ENCODE measurements around the gene SLC16A10. TPM values are rescaled to one million over a fixed set of nuclear protein-coding genes. Genes with fewer than 3 reads are reported as not detected.

The SLC16A10 gene
- polyA plus RNA-seq, 1 experiment = not detected

DNA sequence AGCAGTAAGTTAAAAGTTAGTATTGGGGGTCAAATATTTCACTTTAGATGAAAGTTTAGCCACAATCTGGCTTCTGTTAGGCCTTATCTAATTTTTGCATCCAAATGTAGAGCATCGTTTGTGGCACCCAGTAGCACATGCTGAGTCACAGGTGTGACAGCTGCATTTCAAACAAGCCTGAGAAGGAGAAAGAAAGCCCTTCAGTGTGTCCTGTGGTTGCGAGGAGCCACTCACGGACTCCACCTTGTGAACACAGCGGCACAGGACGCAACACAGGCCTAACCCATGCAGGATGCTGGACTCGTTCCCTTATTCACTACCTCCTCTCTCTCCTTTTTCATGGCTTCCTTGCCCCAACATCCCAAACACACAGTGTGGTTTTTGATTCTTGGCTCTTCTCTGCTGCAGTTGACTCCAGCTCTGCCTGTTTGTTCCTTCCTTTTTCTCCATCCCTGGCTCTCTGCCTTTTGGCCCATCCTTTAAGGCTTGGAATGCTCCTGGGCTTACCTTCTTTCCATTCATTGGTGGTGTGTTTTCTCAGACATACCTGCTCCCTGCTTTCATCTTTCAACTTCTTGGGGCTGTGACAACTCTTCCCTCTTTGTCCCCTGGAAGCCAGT is 124.2 kb downstream of the SLC16A10 start:
- ChIA-PET POLR2A (no interaction called here), CTCF (interaction anchor here (1.6 to 3.2 kb wide), 3 partner anchors 11 to 154 kb away, joined by 5 to 12 read pairs (median 6); a partner anchor contains a TSS)
- DNase-seq (ENCODE audit: low read depth) = no peak
- TF ChIP-seq, protein P1, sequence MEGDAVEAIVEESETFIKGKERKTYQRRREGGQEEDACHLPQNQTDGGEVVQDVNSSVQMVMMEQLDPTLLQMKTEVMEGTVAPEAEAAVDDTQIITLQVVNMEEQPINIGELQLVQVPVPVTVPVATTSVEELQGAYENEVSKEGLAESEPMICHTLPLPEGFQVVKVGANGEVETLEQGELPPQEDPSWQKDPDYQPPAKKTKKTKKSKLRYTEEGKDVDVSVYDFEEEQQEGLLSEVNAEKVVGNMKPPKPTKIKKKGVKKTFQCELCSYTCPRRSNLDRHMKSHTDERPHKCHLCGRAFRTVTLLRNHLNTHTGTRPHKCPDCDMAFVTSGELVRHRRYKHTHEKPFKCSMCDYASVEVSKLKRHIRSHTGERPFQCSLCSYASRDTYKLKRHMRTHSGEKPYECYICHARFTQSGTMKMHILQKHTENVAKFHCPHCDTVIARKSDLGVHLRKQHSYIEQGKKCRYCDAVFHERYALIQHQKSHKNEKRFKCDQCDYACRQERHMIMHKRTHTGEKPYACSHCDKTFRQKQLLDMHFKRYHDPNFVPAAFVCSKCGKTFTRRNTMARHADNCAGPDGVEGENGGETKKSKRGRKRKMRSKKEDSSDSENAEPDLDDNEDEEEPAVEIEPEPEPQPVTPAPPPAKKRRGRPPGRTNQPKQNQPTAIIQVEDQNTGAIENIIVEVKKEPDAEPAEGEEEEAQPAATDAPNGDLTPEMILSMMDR (IDR thresholded peaks at IDR 0.05; ENCODE audit: insufficient read depth, low read depth, low read length) = no peak
- Histone ChIP-seq H3K36me3 (ENCODE audit: control insufficient read depth, insufficient read depth, low read length) (no peaks in the 10 kb centered on the region), H3K4me3 (ENCODE audit: low read depth, low read length) (no peak overlapping the region), H3K27me3 (ENCODE audit: control insufficient read depth, insufficient read depth, low read length) (0 out of 2 replicates have a peak, but pooled peaks cover 1% of the 10 kb centered on the region)

DNA sequence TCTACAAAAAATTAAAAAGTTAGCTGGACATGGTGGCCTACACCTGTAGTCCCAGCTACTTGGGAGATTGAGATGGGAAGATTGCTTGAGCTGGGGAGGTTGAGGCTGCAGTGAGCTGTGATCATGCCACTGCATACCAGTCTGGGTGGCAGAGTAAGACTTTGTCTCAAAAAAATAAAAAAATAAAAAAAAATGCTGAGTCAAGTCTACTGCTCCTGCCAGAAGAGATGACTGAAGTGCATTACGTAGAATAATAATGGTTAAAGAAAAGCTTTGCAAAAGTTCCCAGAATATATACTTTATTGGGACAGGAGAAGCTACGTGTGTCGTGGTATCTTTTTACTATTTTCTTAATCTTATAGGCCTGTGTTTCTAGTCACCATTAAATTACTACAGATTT is 125.3 kb downstream of the SLC16A10 start:
- no peak for DNase-seq (ENCODE audit: low read depth)
- Histone ChIP-seq H3K36me3 (ENCODE audit: control insufficient read depth, insufficient read depth, low read length) (no peaks in the 10 kb centered on the region), H3K4me3 (ENCODE audit: low read depth, low read length) (no peak overlapping the region), H3K27me3 (ENCODE audit: control insufficient read depth, insufficient read depth, low read length) (0 out of 2 replicates have a peak, but pooled peaks cover under 1% of the 10 kb centered on the region)
- ChIA-PET CTCF (interaction anchor here (0.8 to 1.6 kb wide), 5 partner anchors 15 to 201 kb away, joined by 4 to 5 read pairs (median 5); a partner anchor contains a TSS), POLR2A (no interaction called here)
- TF ChIP-seq, protein P1 (IDR thresholded peaks at IDR 0.05; ENCODE audit: insufficient read depth, low read depth, low read length) = no peak

DNA sequence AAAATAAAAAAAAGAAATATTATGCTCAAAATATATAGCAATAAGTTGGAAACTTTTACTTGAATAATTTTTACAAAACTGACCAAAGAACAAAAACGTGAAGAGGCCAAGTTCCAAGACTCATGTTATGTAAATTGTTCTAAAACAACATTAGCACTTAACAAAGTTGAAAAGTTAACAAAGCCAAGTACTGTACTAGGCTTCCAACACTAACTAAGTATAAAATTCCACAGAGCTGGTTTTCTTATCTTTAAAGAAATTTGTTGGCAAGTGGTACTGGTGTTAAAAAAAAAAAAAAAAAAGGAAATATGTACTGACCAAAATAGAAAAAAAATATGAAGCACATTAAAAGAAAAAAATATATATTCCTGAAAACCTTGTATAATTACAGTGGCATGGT is 127.8 kb downstream of the SLC16A10 start:
- ChIA-PET CTCF (interaction anchor here (0.5 to 1.0 kb wide), 2 partner anchors 12 to 223 kb away, joined by 4 to 6 read pairs; no protein-coding TSS in a partner anchor), POLR2A (no interaction called here)

DNA sequence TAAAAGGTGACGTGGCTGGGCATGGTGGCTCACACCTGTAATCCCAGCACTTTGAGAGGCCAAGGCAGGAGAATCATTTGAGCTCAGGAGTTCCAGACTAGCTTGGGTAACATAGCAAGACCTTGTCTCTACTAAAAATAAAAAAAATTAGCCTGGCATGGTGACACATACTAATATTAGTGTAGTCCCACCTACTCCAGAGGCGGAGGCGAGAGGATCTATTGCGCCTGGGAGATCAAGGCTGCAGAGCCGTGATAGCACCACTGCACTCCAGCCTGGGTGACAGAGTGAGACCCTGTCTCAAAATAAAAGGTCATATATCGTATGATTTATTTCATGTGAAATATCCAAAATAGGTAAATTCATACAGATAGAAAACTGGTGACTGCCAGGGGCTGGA is 132.5 kb downstream of the SLC16A10 start:
- no peak overlapping the region for H3K4me3 ChIP-seq (ENCODE audit: low read depth, low read length)
- DNase-seq (ENCODE audit: low read depth) = no peak
- ChIA-PET CTCF (interaction anchor here (4.2 kb wide), 1 partner anchor 11 kb away, joined by 23 read pairs; no protein-coding TSS in a partner anchor), POLR2A (no interaction called here)
- H3K27me3 ChIP-seq (ENCODE audit: control insufficient read depth, insufficient read depth, low read length) = no peaks in the 10 kb centered on the region
- H3K36me3 ChIP-seq (ENCODE audit: control insufficient read depth, insufficient read depth, low read length) = no peaks in the 10 kb centered on the region
- TF ChIP-seq, protein P1 (IDR thresholded peaks at IDR 0.05; ENCODE audit: insufficient read depth, low read depth, low read length) = no peak

More for the DNA sequence above, 127.8 kb downstream of the SLC16A10 start:
- no peak overlapping the region for H3K4me3 ChIP-seq (ENCODE audit: low read depth, low read length)
- no peak for DNase-seq (ENCODE audit: low read depth)
- H3K27me3 ChIP-seq (ENCODE audit: control insufficient read depth, insufficient read depth, low read length) = no peaks in the 10 kb centered on the region
- H3K36me3 ChIP-seq (ENCODE audit: control insufficient read depth, insufficient read depth, low read length) = no peaks in the 10 kb centered on the region
- TF ChIP-seq, protein P1 (IDR thresholded peaks at IDR 0.05; ENCODE audit: insufficient read depth, low read depth, low read length) = no peak

DNA sequence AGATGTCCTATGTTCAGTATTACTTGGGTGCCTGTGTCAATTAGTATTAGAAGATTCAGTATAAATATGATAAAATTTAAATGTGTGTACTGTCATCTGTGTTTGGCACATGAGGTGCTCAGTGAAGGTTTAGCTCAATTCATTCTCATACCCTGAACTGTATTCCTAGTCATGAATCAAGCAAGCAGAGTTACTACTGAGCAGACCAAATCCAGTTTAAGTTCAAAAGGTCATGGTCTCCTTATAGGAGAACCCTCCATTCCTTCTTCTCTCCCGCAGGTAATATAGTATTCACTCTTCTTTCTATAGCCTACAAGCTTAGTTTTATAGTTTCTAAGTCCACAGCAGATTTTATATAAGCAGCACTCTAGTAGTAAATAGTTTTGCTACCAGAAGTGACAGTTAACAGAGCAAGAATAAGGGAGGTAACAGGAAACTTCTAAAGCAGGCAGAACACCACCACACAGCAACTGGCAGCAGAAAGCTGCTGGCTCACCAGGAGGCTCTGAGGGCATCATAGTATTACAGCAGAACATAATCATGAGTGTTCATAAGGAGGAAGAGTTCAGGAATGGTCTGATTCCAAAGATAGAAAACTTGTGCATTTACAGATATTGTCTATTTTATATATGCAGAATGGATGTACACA is 133.2 kb downstream of the SLC16A10 start:
- Histone ChIP-seq H3K36me3 (ENCODE audit: control insufficient read depth, insufficient read depth, low read length) (no peaks in the 10 kb centered on the region), H3K27me3 (ENCODE audit: control insufficient read depth, insufficient read depth, low read length) (no peaks in the 10 kb centered on the region), H3K4me3 (ENCODE audit: low read depth, low read length) (no peak overlapping the region)
- TF ChIP-seq, protein P1 (IDR thresholded peaks at IDR 0.05; ENCODE audit: insufficient read depth, low read depth, low read length) = no peak
- CTCF ChIA-PET = interaction anchor here (4.2 kb wide), 1 partner anchor 11 kb away, joined by 23 read pairs; no protein-coding TSS in a partner anchor
- POLR2A ChIA-PET = no interaction called here
- no peak for DNase-seq (ENCODE audit: low read depth)

Data from BJ (cell line).